HG03135 (cell line): Measurements from ENCODE around the gene AACS.
A peak's percentile ranks its signal among the peaks of the same experiment; 100 is the strongest.
"Not testable (repeated sequence)": the region's sequence is repeated elsewhere in the genome, so short reads cannot be mapped to it uniquely, and the experiment has no call there.

Experiments
- ATAC-seq: cut with Tn5 transposase; IDR thresholded peaks from one replicate; pipeline ENCODE4 v1.9.1; 2021; ENCODE audit warnings: mild to moderate bottlenecking, moderate library complexity; ENCODE audit not compliant: unreplicated experiment

The AACS gene

GRCh38 chr12:125065021-125065918, at the start of gene AACS:
Gene AACS (plus strand): TSS chr12:125065435. CDS start chr12:125065585, 150 bp downstream.
- ATAC-seq = peak; percentile 92

- ATAC-seq = no peak
Observed at GRCh38 chr12:125015680-125016310, 49.4 kb upstream of the AACS start.

GRCh38 chr12:125017801-125018200, 47.4 kb upstream of the AACS start:
- no peak for ATAC-seq

GRCh38 chr12:125018356-125018755, 46.9 kb upstream of the AACS start:
- ATAC-seq = no peak

GRCh38 chr12:125021096-125021495, 44.1 kb upstream of the AACS start:
- no peak for ATAC-seq

- no peak for ATAC-seq
Observed at GRCh38 chr12:125021771-125022170, 43.5 kb upstream of the AACS start.

- no peak for ATAC-seq
Observed at GRCh38 chr12:125023065-125023464, 42.2 kb upstream of the AACS start.

GRCh38 chr12:125024949-125025563, 40.2 kb upstream of the AACS start:
- no peak for ATAC-seq

GRCh38 chr12:125025606-125026235, 39.5 kb upstream of the AACS start:
- no peak for ATAC-seq

- no peak for ATAC-seq
Observed at GRCh38 chr12:125028106-125028505, 37.1 kb upstream of the AACS start.

- ATAC-seq = no peak
Observed at GRCh38 chr12:125029761-125030358, 35.4 kb upstream of the AACS start.

GRCh38 chr12:125031471-125031870, 33.8 kb upstream of the AACS start:
- not testable (repeated sequence) for ATAC-seq

GRCh38 chr12:125032466-125033152, 32.6 kb upstream of the AACS start:
- ATAC-seq = no peak

- ATAC-seq = no peak
Observed at GRCh38 chr12:125033288-125033687, 31.9 kb upstream of the AACS start.

- ATAC-seq = no peak
Observed at GRCh38 chr12:125038976-125039625, 26.1 kb upstream of the AACS start.

- ATAC-seq = no peak
Observed at GRCh38 chr12:125049093-125049458, 16.2 kb upstream of the AACS start.

- ATAC-seq = no peak
Observed at GRCh38 chr12:125050446-125050845, 14.8 kb upstream of the AACS start.

- ATAC-seq = no peak
Observed at GRCh38 chr12:125050868-125051267, 14.4 kb upstream of the AACS start.

GRCh38 chr12:125053821-125054220, 11.4 kb upstream of the AACS start:
- ATAC-seq = no peak

- ATAC-seq = no peak
Observed at GRCh38 chr12:125055591-125055990, 9.6 kb upstream of the AACS start.
